RWPE1 (cell line): ENCODE data around the gene IFNL2.

Experiments
- CTCF ChIA-PET: fragments of 350-600 bp; sonication (Branson Sonifier 250); formaldehyde crosslinking; extraction: SDS; loops from one replicate; lab custom pipeline; 2021; lab: Yijun Ruan, JAX
- POLR2A ChIA-PET: fragments of 400-600 bp; formaldehyde crosslinking; extraction: SDS; loops from one replicate; lab custom pipeline; 2020; ENCODE audit warnings: antibody characterized with exemption; ENCODE audit not compliant: low non-redundant PET; lab: Yijun Ruan, JAX
- DNase-seq: peaks from one replicate; pipeline ENCODE4 v3.0.0; 2012; ENCODE audit warnings: low spot score
- H3K27ac ChIP-seq: fragments of 450-650 bp; 2 replicates; pipeline ENCODE4 v1.5.1; 2017
- CTCF ChIP-seq: fragments of 450-650 bp; conservative IDR thresholded peaks from 2 replicates; pipeline ENCODE4 v1.5.1; 2017; ENCODE audit warnings: low read depth, mild to moderate bottlenecking

IFNL2 gene

GRCh38 chr19:39246951-39247669 lies 21.1 kb upstream of the IFNL2 start:
- POLR2A ChIA-PET, result no interaction called here
- no peak overlapping the region for H3K27ac ChIP-seq
- no peak for TF ChIP-seq CTCF
- CTCF ChIA-PET, result interaction anchor here (0.8 kb wide), 1 partner anchor 101 kb away, joined by 4 read pairs; no protein-coding TSS in a partner anchor
- no peak for DNase-seq

- ChIA-PET CTCF (interaction anchor here (0.6 to 0.8 kb wide), 3 partner anchors 68 to 1411 kb away, joined by 3 to 4 read pairs (median 4); no protein-coding TSS in a partner anchor), POLR2A (no interaction called here)
- DNase-seq, result no peak
- H3K27ac ChIP-seq, result no peak overlapping the region
- no peak for TF ChIP-seq CTCF
Measured at GRCh38 chr19:39247701-39248664, 20.2 kb upstream of the IFNL2 start.

- DNase-seq, result no peak
- H3K27ac ChIP-seq, result no peak within 1 kb of the TSS
- TF ChIP-seq CTCF, result no peak
- ChIA-PET CTCF (no interaction called here), POLR2A (no interaction called here)
Measured at GRCh38 chr19:39248806-39249205, 19.4 kb upstream of the IFNL2 start, which contains the start of gene IFNL4. IFNL4 (minus strand) TSS chr19:39248856.

- H3K27ac ChIP-seq, result no peak overlapping the region
- CTCF ChIA-PET, result interaction anchor here (1.1 kb wide), 1 partner anchor 141 kb away, joined by 5 read pairs; no protein-coding TSS in a partner anchor
- TF ChIP-seq CTCF, result no peak
- no peak for DNase-seq
- POLR2A ChIA-PET, result no interaction called here
Measured at GRCh38 chr19:39251081-39251480, 17.1 kb upstream of the IFNL2 start.

- no peak for TF ChIP-seq CTCF
- H3K27ac ChIP-seq, result no peak overlapping the region
- ChIA-PET POLR2A (no interaction called here), CTCF (interaction anchor here (1.1 kb wide), 1 partner anchor 142 kb away, joined by 5 read pairs; no protein-coding TSS in a partner anchor)
- DNase-seq, result no peak
Measured at GRCh38 chr19:39251846-39252245, 16.4 kb upstream of the IFNL2 start.

GRCh38 chr19:39252458-39252857 lies 15.7 kb upstream of the IFNL2 start:
- TF ChIP-seq CTCF, result no peak
- H3K27ac ChIP-seq, result no peak overlapping the region
- CTCF ChIA-PET, result no interaction called here
- POLR2A ChIA-PET, result no interaction called here
- DNase-seq, result no peak
